HL-60/S4 (cell line): ENCODE data around the gene VAT1.
"Not testable (repeated sequence)": the region's sequence is repeated elsewhere in the genome, so short reads cannot be mapped to it uniquely, and the experiment has no call there.

Source experiments
- in situ Hi-C: fragments of 300-500 bp; cut with MboI; formaldehyde crosslinking; loops from 2 replicates; pipeline ENCODE4 v1.14.3; 2022; ENCODE audit warnings: low sequenced_read_pairs

Gene VAT1

GRCh38 chr17:43010667-43011308, 11.4 kb downstream of the VAT1 start:
- in situ Hi-C loops = no loop called here

DNA sequence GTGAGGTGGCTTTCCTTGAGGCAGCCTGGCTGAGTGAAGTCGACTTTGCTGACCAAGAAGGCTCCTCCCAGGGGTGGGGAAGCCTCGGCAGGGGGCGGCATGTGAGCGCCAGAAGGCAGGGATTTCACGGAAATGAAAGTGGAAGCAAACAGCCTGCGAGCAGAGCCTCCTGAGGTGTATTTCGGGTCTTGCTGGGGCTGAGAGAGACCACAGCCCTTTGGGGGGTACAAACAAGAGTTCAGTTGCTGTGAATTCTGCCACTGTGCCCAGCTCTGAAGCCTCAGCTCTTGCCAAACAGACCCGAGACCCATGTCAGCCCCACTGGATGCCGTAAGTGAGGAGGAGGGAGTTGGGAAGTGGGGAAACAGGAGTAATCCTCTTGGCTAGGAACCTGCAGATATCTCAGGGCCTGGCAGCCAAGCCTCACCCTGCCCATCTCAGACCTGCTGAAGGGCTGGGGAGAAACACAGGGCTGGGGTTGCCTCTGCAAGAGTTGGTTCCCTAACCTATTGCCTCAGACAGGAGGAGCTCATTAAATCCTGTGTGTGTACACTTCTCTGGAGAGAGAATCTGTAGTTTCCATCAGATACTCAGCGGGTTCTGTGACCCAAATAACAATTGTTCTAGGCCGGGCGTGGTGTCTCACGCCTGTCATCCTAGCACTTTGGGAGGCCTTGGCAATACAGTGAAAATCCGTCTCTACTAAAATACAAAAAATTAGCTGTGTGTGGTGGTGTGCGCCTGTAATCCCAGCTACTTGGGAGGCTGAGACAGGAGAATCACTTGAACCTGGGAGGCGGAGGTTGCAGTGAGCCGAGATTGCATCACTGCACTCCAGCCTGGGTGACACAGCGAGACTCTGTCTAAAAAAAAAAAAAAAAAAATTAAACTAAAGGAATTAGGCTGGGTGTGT, 15.3 kb downstream of the VAT1 start, which contains the start of gene IFI35:
TSS of gene IFI35 (plus strand) at position 146 of the 913 bp plus-strand sequence. CDS start at position 310, 164 bp downstream.
- in situ Hi-C loops = no loop called here

DNA sequence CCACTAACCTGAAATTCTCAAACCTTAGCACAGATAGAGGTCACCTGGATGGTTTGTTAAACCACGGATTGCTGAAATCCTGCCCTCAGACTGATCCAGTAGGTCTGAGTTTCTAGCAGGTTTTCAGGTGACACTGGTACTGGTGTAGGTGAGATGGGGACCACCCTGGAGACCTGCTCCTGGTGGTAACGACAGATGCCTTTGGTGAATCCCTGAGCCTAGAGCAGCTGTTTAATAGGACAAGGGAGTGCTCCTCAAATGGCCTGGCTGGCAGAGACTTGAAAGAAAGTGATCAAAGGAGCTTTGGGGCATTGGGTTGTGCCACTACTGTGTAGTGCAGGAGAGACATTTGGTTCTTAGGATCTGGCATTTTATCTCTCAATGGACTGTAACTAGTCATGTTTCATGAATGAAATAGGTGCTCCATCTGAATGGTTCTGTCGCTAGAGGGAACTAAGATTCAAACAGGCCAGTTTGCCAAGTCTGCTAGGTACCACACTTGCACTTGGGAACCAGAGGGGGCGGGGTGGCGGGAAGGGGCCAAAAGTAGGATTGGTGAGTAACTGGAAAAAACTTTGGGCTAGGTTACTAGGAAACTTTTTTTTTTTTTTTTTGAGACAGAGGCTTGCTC, 18.5 kb downstream of the VAT1 start:
- in situ Hi-C loops = no loop called here

DNA sequence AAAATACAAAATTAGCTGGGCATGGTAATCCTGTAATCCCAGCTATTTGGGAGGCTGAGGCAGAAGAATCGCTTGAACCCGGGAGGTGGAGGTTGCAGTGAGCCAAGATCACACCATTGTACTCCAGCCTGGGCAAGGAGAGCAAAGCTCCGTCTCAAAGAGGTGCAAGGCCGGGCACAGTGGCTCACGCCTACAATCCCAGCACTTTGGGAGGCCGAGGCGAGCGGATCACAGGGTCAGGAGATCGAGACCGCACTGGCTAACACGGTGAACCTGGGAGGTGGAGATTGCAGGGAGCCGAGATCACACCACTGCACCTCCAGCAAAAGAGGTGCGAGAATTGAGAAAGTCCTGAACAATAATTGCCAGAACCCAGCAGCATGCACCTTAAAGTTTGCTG, 21.3 kb downstream of the VAT1 start:
- in situ Hi-C loops = not testable (repeated sequence)

DNA sequence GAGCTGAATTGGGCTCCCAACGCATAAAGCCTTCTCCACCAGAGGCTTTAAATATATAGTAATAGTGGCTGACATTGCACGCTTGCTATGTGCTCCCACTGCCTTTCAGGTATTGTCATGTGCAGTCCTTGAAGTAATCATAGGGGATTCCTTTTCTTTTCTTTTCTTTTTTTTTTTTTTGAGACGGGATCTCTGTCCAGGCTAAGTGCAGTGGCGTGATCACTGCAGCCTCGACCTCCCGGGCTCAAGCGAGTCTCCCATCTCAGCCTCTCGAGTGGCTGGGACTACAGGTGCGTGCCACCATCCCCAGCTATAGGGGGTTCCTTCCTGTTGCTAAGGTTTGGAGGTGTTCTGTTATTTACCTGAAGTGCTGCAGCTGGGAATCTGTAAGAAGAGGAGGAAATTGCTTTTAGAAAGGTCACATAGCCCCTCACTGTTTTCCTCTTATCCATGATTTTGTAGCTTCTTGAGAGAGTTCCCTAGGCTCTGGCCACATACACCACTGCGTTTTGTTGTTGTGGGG, 23.1 kb downstream of the VAT1 start:
- in situ Hi-C loops = no loop called here

DNA sequence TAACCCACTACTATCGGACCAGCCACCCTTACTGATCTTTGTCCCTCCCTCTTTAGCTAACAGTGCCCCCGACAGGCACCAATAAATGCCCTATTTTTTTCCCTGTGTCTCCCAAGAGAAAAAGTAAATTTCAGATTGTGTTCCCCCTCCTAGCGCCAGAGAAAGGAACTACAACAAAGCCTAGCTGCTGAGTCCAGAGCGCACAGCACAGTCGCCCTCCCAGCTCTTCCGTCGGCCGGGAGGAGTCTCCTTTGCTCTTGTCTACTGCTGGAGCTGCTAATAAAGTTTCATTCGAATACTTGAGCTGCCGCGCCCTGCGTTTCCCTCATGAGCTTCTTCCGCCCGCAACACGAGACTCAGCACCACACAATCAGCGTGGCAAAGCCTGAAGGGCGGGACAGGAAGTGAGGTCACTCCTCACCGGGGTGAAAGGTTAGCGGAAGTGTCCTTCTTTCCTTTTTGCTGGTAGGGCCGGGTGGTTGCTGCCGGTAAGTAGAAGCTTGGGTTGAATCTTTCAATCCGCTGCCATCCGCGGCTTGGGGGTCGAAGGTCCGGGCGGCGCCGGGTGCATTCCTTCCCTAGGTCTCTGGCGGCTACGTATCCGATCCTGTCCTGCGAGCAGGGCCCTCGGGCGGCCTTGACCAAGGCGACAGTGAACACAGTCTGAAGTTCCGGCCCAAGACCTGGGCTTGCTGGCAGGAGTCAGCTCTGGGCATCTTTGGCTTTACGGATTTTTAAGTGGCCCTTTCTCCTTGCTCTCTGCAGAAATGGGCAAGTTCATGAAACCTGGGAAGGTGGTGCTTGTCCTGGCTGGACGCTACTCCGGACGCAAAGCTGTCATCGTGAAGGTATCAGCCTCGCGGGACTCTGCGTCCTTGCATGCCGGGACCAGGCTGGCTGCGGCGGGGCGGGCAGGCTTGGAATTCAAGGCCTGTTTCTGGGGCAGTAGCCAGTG, 23.9 kb downstream of the VAT1 start, which contains the start of gene RPL27:
TSS of gene RPL27 (plus strand) at position 436 of the 955 bp plus-strand sequence. CDS start at position 768, 332 bp downstream.
- in situ Hi-C loops = no loop called here

DNA sequence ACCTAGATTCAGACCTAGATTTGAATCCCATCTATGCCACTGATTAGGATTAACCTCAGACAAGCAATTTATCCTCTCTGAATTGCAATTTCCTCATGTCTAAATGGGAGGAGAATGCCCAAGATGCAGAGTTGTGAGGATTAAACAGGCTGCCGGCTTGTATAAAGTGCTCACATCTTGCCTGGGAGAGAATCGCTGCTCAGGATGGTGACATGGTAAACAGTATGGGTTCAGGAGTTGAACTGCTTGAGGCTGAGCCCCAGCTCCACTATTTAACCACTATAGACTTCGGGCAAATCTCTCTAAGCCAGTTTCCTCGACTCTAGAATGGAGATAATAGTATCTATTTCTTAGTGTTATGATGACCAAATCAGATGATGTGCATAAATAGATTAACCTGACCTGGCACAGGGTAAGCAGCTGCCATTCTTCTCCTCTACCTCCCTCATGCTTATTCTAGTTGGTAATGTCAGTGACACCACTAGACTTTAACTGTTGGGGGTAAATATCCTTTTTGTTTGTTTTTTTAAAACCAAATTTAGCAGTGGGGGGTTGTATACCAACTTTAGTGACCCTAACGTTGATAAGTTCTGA, 24.7 kb downstream of the VAT1 start:
- in situ Hi-C loops = no loop called here

DNA sequence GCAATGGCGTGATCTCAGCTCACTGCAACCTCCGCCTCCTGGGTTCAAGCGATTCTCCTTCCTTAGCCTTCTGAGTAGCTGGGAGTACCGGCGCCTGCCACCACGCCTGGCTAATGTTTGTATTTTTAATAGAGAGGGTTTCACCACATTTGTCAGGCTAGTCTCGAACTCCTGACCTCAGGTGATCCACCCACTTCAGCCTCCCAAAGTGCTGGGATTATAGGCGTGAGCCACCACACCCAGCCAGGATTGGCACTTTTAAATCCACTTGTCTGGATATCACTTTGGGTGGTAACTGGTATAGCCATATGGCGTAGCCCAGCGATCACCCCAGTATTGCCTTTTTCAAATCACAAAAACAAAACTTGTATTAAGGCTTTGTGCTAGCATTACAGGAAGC, 28.3 kb downstream of the VAT1 start:
- in situ Hi-C loops = not testable (repeated sequence)

DNA sequence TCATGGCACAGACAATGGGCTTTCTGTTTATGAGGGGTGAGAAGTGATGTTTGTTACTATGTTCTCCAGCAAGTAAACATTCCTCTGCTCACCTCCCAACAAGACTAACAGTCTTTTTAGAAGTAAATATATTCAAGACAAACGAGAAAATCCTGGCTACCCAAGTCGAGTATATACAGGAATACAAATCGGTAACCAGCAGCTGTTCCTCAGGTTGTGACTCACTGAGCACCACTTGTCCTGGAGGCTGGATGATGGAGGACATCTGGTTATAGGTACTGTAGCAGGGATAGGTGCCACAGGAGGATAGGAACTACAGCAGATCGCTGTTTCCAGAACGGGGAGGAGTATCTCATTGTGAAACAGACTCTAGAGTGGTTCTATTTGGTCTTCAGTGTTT, 29.3 kb downstream of the VAT1 start:
- in situ Hi-C loops = no loop called here

DNA sequence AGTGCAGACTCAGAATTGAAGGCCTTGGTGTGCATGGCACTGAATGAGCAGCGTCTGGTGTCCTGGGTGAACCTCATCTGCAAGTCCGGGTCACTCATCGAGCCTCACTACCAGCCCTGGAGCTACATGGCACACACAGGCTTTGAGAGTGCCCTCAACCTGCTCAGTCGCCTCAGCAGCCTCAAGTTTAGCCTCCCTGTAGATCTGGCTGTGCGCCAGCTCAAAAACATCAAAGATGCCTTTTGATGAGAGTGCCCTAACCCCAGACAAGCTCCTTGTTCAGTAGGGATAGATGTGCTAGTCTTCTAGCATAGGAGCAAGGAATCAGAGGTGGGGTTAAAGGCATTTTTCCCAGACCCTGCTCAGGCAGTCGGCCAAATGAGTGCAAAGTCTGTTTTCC, 30.7 kb downstream of the VAT1 start:
- in situ Hi-C loops = no loop called here

GRCh38 chr17:42989726-42990652, 32.2 kb downstream of the VAT1 start:
- in situ Hi-C loops = no loop called here

GRCh38 chr17:42989141-42989540, 33.0 kb downstream of the VAT1 start:
- in situ Hi-C loops = no loop called here

GRCh38 chr17:42985225-42985624, 37.0 kb downstream of the VAT1 start:
- in situ Hi-C loops = no loop called here

- in situ Hi-C loops = no loop called here
Measured at GRCh38 chr17:42982266-42982665, 39.9 kb downstream of the VAT1 start.

DNA sequence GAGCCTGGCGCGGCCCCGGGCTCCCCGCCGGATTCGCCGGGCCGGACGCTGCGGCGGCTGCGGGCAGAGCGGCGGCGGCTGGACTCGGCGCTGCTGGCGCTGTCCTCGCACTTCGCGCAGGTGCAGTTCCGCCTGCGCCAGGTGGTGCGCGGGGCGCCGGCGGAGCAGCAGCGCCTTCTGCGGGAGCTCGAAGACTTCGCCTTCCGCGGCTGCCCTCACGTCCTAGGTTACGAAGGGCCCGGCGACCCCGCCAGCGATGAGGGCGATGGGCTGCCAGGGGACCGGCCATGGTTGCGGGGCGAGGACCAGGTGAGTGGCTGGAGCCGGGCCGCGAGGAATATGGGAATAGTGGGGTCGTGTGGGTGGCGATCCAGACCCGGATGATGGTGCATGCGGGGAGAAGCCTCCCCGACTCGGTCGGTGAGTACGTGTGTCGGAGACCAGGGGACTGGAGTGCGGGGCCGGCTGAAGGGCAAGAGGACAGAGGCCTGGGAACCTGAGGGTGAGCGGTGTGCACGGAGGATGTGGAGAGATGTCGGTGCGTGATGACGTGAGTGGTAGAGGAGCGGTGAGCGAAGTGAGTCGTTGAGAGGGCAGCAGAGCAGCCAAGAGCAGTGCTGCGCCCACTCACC, 41.3 kb downstream of the VAT1 start:
- in situ Hi-C loops = no loop called here

DNA sequence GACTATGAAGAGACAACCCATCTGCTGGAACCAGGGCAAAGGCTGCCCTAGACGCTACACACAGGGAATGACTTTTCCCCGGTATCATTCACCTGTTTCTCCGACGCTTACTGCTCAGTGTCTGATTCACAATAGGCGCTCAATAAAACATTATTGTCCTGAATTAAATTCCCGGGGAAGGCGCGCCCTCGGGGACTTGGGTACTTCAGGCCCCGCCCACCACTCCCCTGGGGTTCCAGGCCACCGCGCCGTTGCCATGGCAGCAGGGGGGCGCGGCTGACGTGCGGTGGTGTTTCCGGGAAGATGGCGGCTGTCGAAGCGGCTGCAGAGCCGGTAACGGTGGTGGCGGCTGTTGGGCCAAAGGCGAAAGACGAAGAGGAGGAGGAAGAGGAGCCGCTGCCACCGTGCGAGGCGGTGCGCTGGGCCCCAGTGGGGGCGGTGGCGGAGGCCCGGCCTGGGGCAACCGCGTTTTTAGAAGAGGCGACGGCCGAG, 41.9 kb downstream of the VAT1 start, which contains the start of gene RUNDC1:
TSS of gene RUNDC1 (plus strand) at position 292 of the 492 bp plus-strand sequence. CDS start at position 304, 12 bp downstream.
- in situ Hi-C loops = no loop called here

DNA sequence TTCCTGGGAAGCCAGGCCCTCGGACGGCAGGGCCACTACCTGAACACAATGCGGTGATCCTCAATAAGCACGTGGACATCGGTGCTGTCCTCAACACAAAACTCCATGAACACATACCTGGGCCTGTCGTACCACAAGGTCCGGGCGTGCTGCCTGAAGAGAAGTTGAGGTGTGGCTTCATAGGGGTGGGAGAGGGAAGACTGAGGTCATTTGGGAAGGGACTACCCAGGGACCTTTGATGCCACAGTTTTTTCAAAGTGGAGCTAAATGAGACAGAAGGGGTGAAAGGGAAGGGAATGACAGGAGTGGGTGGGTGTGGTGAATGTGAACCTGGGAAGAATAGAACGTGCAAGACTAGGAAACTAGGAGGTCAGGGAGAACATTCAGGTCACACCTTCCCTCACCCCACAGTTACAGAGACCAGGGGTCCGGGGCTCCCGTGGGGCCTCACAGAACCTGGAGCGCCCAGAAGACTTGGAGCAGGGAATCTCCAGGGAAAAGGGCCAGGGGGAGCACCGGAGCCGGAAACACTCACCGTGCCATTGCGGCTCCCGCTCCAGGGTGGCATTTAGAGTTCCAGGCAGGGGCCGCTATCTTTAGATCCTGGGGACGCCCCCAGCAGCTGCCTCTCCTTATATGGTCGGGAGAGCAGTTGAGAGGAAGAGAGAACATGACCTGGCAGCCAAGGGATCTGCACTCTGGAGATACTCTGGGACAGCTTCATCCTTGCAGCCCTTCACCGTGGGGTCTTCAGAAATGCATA, 42.5 kb downstream of the VAT1 start, which contains the start of gene PTGES3L:
TSS of gene PTGES3L (minus strand) at position 570 of the 763 bp plus-strand sequence. CDS start at position 543, 27 bp downstream.
- in situ Hi-C loops = no loop called here
